ENCODE data around the gene PRR16. TPM values are rescaled to one million over a fixed set of nuclear protein-coding genes. Genes with fewer than 3 reads are reported as not detected.
"Not testable (repeated sequence)": the region's sequence is repeated elsewhere in the genome, so short reads cannot be mapped to it uniquely, and the experiment has no call there.

Gene PRR16
- total RNA-seq, 1 donor from 2014 or later: 28.7 TPM

- TF ChIP-seq CTCF (IDR thresholded peaks at IDR 0.05): no peak
- Histone ChIP-seq H3K9me3 (no peaks in the 10 kb centered on the region), H3K4me1 (no peaks in the 10 kb centered on the region), H3K27me3 (no peaks in the 10 kb centered on the region), H3K36me3 (no peaks in the 10 kb centered on the region), H3K27ac (no peak overlapping the region), H3K4me3 (no peak overlapping the region)
- intact Hi-C loops (cut with DNase I): no loop called here
- no peak for DNase-seq (ENCODE audit: low spot score in 2 of 2)
Measured at GRCh38 chr5:120692325-120692724, 228.2 kb downstream of the PRR16 start.

- intact Hi-C loops (cut with DNase I): no loop called here
- Histone ChIP-seq H3K27ac (no peak overlapping the region), H3K27me3 (no peaks in the 10 kb centered on the region), H3K9me3 (no peaks in the 10 kb centered on the region), H3K4me1 (no peaks in the 10 kb centered on the region), H3K4me3 (no peak overlapping the region), H3K36me3 (no peaks in the 10 kb centered on the region)
- TF ChIP-seq CTCF (IDR thresholded peaks at IDR 0.05): no peak
- no peak for DNase-seq (ENCODE audit: low spot score in 2 of 2)
Measured at GRCh38 chr5:120695368-120695880, 231.3 kb downstream of the PRR16 start.

GRCh38 chr5:120697147-120697546 is 233.0 kb downstream of the PRR16 start:
- Histone ChIP-seq H3K36me3 (no peaks in the 10 kb centered on the region), H3K27me3 (no peaks in the 10 kb centered on the region), H3K4me1 (no peaks in the 10 kb centered on the region), H3K4me3 (no peak overlapping the region), H3K27ac (no peak overlapping the region), H3K9me3 (no peaks in the 10 kb centered on the region)
- no peak for DNase-seq (ENCODE audit: low spot score in 2 of 2)
- no peak for TF ChIP-seq CTCF (IDR thresholded peaks at IDR 0.05)
- intact Hi-C loops (cut with DNase I): no loop called here

GRCh38 chr5:120697670-120698327 is 233.7 kb downstream of the PRR16 start:
- DNase-seq (ENCODE audit: low spot score in 2 of 2); intact Hi-C loops (cut with DNase I); H3K27me3 ChIP-seq; H3K9me3 ChIP-seq; H3K4me1 ChIP-seq; H3K4me3 ChIP-seq; H3K36me3 ChIP-seq; H3K27ac ChIP-seq: not testable (repeated sequence)

- intact Hi-C loops (cut with DNase I); H3K27ac ChIP-seq; H3K36me3 ChIP-seq; H3K4me3 ChIP-seq; H3K27me3 ChIP-seq; DNase-seq (ENCODE audit: low spot score in 2 of 2); H3K9me3 ChIP-seq; H3K4me1 ChIP-seq: not testable (repeated sequence)
Measured at GRCh38 chr5:120700653-120701052, 236.6 kb downstream of the PRR16 start.

- intact Hi-C loops (cut with DNase I); H3K27me3 ChIP-seq; H3K4me1 ChIP-seq; H3K36me3 ChIP-seq; H3K4me3 ChIP-seq; DNase-seq (ENCODE audit: low spot score in 2 of 2); H3K27ac ChIP-seq; H3K9me3 ChIP-seq: not testable (repeated sequence)
Measured at GRCh38 chr5:120702817-120703538, 238.9 kb downstream of the PRR16 start.

- no peaks in the 10 kb centered on the region for H3K36me3 ChIP-seq
- no peak for DNase-seq (ENCODE audit: low spot score in 2 of 2)
- H3K4me3 ChIP-seq: no peak overlapping the region
- no peaks in the 10 kb centered on the region for H3K4me1 ChIP-seq
- no peak for TF ChIP-seq CTCF (IDR thresholded peaks at IDR 0.05)
- intact Hi-C loops (cut with DNase I): no loop called here
- H3K9me3 ChIP-seq: no peaks in the 10 kb centered on the region
- no peak overlapping the region for H3K27ac ChIP-seq
- no peaks in the 10 kb centered on the region for H3K27me3 ChIP-seq
Measured at GRCh38 chr5:120703918-120704587, 240.0 kb downstream of the PRR16 start.

All from ascending aorta (tissue), 2 donors.